Chondrocyte (in vitro differentiated cells): ENCODE measurements around the gene AP5S1. TPM values are rescaled to one million over a fixed set of nuclear protein-coding genes. Genes with fewer than 3 reads are reported as not detected.

Source experiments
- DNase-seq: peaks from one replicate; pipeline ENCODE4 v3.0.0; 2021; ENCODE audit warnings: mixed read lengths, low spot score
- H3K27ac Mint-ChIP-seq: one replicate; pipeline ENCODE4 v1.8.0; 2021; ENCODE audit warnings: mild to moderate bottlenecking, moderate library complexity, mixed read lengths; ENCODE audit not compliant: unreplicated experiment
- H3K27me3 Mint-ChIP-seq: 2 replicates; pipeline ENCODE4 v1.8.0; 2021; ENCODE audit warnings: low read depth, mixed read lengths
- H3K36me3 Mint-ChIP-seq: 2 replicates; pipeline ENCODE4 v1.8.0; 2021; ENCODE audit warnings: low read depth, mixed read lengths
- H3K4me1 Mint-ChIP-seq: 2 replicates; pipeline ENCODE4 v1.8.0; 2021; ENCODE audit warnings: low read depth, mild to moderate bottlenecking, mixed read lengths
- H3K4me3 Mint-ChIP-seq: one replicate; pipeline ENCODE4 v1.8.0; 2021; ENCODE audit warnings: mild to moderate bottlenecking, moderate library complexity, mixed read lengths; ENCODE audit not compliant: unreplicated experiment
- H3K9me3 Mint-ChIP-seq: 2 replicates; pipeline ENCODE4 v1.8.0; 2021; ENCODE audit warnings: low read depth, mixed read lengths
- CTCF ChIP-seq: fragments of 200-600 bp; sonication (generic); IDR thresholded peaks from 2 replicates; pipeline ENCODE4 v1.5.0; 2021; ENCODE audit warnings: antibody characterized with exemption, mild to moderate bottlenecking, moderate library complexity
- total RNA-seq: library from RNA; stranded (reverse); gene quantifications from 3 replicates; pipeline ENCODE4 v1.2.1, GENCODE V29; 2021

The AP5S1 gene
- total RNA-seq, 1 donor from 2014 or later: 17.9 TPM

DNA sequence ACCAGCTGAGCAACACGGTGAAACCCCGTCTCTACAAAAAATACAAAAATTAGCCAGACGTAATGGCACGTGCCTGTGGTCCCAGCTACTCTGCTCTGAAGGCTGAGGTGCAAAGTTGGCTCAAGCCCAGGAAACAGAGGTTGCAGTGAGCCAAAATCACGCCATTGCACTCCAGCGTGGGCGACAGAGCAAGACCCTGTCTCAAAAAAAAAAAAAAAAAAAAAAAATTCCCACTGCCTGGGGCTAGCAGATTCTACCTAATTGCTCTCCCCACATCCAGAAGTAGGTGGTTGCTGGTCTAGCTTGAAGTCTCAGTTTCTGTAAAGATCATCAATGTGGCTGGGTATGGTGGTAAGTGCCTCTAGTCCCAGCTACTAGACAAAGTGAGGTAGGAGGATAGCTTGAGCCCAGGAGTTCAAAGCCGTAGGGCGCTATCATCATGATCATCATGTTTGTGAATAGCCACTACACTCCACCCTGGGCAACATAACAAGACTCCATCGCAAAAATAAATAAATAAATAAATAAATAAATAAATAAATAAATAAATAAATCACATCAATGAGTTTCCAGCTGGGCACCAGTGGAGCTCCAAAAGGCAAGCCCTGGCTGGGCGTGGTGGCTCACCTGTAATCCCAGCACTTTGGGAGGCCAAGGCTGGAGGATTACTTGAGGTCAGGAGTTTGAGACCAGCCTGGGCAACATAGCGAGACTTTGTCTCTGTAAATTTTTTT, 6.3 kb upstream of the AP5S1 start:
- no peak for DNase-seq
- Mint-ChIP-seq H3K4me1 (peaks cover 47% of the 10 kb centered on the region), H3K36me3 (peaks cover 1% of the 10 kb centered on the region), H3K27me3 (no peaks in the 10 kb centered on the region), H3K4me3 (no peak overlapping the region), H3K27ac (no peak overlapping the region), H3K9me3 (no peaks in the 10 kb centered on the region)
- TF ChIP-seq CTCF: no peak

DNA sequence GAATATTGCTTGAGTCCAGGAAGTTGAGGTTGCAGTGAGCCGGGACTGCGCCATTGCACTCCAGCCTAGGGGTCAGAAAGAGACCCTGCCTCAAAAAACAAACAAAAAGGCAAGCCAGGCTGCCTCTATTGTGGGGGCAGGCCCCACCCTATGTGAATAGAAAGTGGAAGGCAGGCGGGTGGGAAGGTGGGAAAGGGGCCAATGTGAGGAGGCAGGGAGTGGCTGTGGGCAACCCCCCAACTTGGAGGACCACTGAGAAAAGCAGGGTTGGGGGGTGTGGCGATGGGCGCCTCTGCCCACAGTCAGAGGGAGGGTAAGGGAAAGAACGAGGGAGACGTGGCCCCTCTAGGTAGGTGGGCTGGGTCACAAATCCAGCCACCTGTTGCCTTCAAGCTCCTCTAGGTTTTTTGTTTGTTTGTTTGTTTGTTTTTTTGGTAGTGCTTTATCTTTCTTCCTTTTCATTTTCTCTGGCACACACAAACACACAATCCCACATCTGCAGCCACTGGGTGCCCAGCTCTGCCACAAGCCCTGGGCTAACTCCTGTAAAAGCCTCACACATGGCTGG, 5.3 kb upstream of the AP5S1 start:
- Mint-ChIP-seq H3K27me3 (no peaks in the 10 kb centered on the region), H3K36me3 (peaks cover 1% of the 10 kb centered on the region), H3K9me3 (no peaks in the 10 kb centered on the region), H3K27ac (no peak overlapping the region), H3K4me3 (no peak overlapping the region), H3K4me1 (peaks cover 51% of the 10 kb centered on the region)
- DNase-seq: no peak
- no peak for TF ChIP-seq CTCF

GRCh38 chr20:3815703-3816315, 4.5 kb upstream of the AP5S1 start:
- H3K9me3 Mint-ChIP-seq: no peaks in the 10 kb centered on the region
- H3K4me3 Mint-ChIP-seq: no peak overlapping the region
- H3K36me3 Mint-ChIP-seq: peaks cover 1% of the 10 kb centered on the region
- H3K4me1 Mint-ChIP-seq: peaks cover 46% of the 10 kb centered on the region
- no peaks in the 10 kb centered on the region for H3K27me3 Mint-ChIP-seq
- H3K27ac Mint-ChIP-seq: no peak overlapping the region
- TF ChIP-seq CTCF: no peak
- no peak for DNase-seq

- peak overlapping the region; percentile 93 for H3K27ac Mint-ChIP-seq
- TF ChIP-seq CTCF: peak; percentile 83
- no peaks in the 10 kb centered on the region for H3K27me3 Mint-ChIP-seq
- no peak for DNase-seq
- peaks cover 32% of the 10 kb centered on the region for H3K4me1 Mint-ChIP-seq
- H3K9me3 Mint-ChIP-seq: no peaks in the 10 kb centered on the region
- peak overlapping the region; percentile 53 for H3K4me3 Mint-ChIP-seq
- H3K36me3 Mint-ChIP-seq: peaks cover 2% of the 10 kb centered on the region
These were observed 1.9 kb upstream of the AP5S1 start for GRCh38 chr20:3818155-3819151.
